D721Med (cell line): ENCODE data around the gene MAST4.

ENCODE experiments used
- DNase-seq: peaks from one replicate; pipeline ENCODE4 v3.0.0; 2011; ENCODE audit warnings: low spot score; ENCODE audit not compliant: insufficient read length
- FAIRE-seq: peaks from 2 replicates; lab custom pipeline; 2011; peaks lifted over from hg19 to GRCh38; lab: Jason Lieb, UNC
- CTCF ChIP-seq: IDR thresholded peaks from 2 replicates; pipeline ENCODE4 v1.5.1; 2012; ENCODE audit warnings: mild to moderate bottlenecking, control low read depth; ENCODE audit not compliant: insufficient read depth; ENCODE audit errors: missing control alignments

The MAST4 gene

DNA sequence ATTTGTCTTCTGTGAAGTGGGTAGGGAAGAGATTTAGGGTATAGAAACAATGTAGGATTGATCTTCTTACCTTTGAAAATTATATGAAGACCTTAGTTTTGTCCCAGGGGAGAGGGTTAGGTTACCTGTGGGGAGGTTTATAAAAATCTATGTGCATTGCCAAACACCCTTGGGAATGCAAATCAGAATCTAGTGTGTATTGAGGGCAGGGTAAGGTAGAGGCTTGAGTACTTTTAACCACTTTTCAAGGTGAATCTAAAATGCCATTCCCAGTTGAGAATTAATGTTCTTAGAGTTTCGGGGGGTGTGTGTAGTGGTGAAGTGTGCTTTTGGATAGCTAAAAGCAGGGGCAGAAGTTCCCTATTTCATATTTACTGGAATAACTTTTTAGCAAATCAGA, 312.0 kb downstream of the MAST4 start:
- no peak for FAIRE-seq

DNA sequence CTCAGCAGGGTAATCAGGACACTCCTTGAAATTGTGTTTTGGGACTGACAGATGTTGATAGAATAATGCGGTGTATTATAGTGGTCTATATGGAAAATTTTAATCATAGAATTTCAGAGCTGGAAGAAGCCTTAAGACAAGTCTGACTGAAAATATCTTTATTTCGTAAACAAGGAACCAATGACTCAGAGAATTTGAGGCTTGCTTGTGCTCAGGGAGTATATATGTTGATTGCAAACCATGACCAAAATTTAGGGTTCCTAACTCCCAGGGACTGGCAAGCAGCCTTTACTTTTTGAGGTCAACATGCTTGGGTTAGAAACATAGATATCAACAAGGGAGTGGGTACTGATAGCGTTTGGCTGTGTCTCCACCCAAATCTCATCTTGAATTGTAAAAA, 313.2 kb downstream of the MAST4 start:
- FAIRE-seq (no peak), DNase-seq (no peak)
- TF ChIP-seq CTCF, result no peak

More for the DNA sequence above, 312.0 kb downstream of the MAST4 start:
- DNase-seq, result no peak
- TF ChIP-seq CTCF, result no peak

DNA sequence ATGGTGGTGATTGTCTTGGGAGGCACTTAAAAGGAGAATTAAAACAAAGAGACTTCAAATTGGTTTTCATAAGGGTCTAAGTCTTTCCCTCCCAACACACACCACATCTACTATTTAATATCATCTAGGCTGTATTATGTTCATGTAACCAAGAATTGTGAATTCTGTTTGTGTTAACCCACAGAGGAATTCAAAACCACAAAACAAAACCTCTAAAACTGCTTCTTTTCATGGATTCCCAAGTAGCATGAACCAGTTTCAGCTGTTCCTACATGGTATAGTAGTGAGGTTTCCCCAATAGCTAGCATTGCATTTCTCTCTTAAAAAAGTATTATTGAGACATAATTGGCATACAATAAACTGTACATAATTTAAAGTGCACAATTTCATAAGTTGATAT, 316.6 kb downstream of the MAST4 start:
- DNase-seq, result no peak
- no peak for TF ChIP-seq CTCF
- FAIRE-seq, result no peak

- TF ChIP-seq CTCF, result no peak
- FAIRE-seq, result no peak
Measured at GRCh38 chr5:66915531-66915930, 319.3 kb downstream of the MAST4 start.

DNA sequence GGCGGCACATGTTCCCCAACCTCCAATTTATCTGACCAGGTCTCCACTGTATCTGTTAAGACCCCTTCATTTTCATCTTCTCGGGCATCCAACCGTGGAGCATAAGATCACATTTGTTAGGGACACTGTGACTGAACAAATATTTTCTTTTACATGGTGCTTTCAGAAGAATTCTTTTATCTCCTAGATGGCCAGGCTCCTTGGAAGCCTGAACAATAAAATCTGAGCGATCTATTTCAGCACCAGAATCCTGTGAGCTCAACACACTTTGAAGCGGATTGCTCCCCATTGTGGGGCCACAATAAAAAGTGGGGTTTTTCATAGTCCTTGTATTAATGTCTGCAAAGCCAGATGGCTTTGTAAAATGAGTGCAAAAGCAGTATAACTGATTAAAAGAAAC, 326.7 kb downstream of the MAST4 start:
- TF ChIP-seq CTCF, result no peak
- DNase-seq (no peak), FAIRE-seq (no peak)

More at GRCh38 chr5:66915531-66915930, 319.3 kb downstream of the MAST4 start:
- DNase-seq, result no peak

- TF ChIP-seq CTCF, result no peak
- no peak for DNase-seq
- FAIRE-seq, result no peak
Measured at GRCh38 chr5:66923457-66923856, 327.3 kb downstream of the MAST4 start.

DNA sequence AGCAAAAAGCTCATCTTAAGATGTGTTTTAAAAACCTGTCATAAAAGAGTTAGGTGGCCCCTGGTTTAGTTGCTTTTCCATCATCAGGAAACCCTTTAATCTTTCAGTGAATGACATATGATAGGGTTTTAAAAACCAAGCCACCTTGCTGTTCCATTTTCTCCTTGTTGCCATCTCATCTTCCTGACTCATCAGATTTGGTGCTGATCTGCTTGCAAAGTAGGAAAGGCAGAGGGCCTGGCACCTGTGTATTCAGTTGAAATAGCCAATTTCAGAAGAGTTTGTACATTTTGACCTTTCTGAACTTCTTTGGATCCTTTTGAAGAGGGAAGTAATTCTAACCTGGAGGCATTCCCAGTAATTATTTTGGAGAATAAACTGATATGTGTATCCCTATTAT, 327.7 kb downstream of the MAST4 start:
- no peak for TF ChIP-seq CTCF
- no peak for FAIRE-seq
- no peak for DNase-seq
